ENCODE results near the gene SNX24. TPM values are rescaled to one million over a fixed set of nuclear protein-coding genes. Genes with fewer than 3 reads are reported as not detected.

The SNX24 gene
- polyA plus RNA-seq, 3 donors, result 3.5 to 10.6 (median 8.0) TPM

DNA sequence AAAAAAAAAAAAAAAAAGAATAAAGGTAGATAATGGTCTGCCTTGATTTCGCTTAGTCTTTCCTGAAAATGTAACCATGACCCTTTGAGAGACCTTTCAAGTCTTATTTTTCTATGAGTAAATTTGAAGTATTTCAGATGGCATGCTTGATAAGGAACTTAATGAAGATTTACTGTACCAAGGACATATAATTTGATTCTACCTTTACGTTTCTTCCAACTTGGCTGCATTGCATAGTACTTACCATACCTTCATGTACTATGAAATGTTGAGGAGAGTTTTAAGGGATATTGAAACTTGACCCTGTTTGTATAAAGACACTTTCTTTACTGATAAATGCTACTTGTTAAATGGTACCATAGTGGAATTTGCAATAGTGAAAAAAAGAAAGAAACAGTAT, 35.0 kb upstream of the SNX24 start:
- Mint-ChIP-seq H3K27ac (peak overlapping the region in 1 of 7 donors; percentile 68), H3K4me3 (no peak overlapping the region), H3K36me3 (peaks cover 50 to 66% of the 10 kb centered on the region in 2 donors), H3K27me3 (ENCODE audit: low read depth in 3 of 3) (peaks cover 0 to 1% (median 0%) of the 10 kb centered on the region in 3 donors), H3K9me3 (no peaks in the 10 kb centered on the region), H3K4me1 (no peaks in the 10 kb centered on the region)
- DNase-seq, result no peak
- H3K27ac ChIP-seq (ENCODE audit: low read depth in 1 of 2, low read length in 2 of 2), result no peak overlapping the region
- H2AFZ ChIP-seq (ENCODE audit: insufficient read depth, low read depth, low read length, poor library complexity, severe bottlenecking), result no peak overlapping the region
- no peak overlapping the region for H3K9ac ChIP-seq (ENCODE audit: insufficient read depth, low read length, poor library complexity, severe bottlenecking)
- H4K20me1 ChIP-seq (ENCODE audit: insufficient read depth, low read length), result peaks cover 88% of the 10 kb centered on the region
- no peaks in the 10 kb centered on the region for H3K9me3 ChIP-seq (replicated peaks in 1 of 2; ENCODE audit: control insufficient read depth in 1 of 2, insufficient read depth in 1 of 2, low read length in 2 of 2)
- no peaks in the 10 kb centered on the region for H3K79me2 ChIP-seq (ENCODE audit: insufficient read depth, low read length)
- no peaks in the 10 kb centered on the region for H3K4me1 ChIP-seq (ENCODE audit: control insufficient read depth in 1 of 2, insufficient read depth in 2 of 2, low read length in 2 of 2)
- intact Hi-C loops (cut with micrococcal nuclease), result no loop called here
- TF ChIP-seq, protein P1, sequence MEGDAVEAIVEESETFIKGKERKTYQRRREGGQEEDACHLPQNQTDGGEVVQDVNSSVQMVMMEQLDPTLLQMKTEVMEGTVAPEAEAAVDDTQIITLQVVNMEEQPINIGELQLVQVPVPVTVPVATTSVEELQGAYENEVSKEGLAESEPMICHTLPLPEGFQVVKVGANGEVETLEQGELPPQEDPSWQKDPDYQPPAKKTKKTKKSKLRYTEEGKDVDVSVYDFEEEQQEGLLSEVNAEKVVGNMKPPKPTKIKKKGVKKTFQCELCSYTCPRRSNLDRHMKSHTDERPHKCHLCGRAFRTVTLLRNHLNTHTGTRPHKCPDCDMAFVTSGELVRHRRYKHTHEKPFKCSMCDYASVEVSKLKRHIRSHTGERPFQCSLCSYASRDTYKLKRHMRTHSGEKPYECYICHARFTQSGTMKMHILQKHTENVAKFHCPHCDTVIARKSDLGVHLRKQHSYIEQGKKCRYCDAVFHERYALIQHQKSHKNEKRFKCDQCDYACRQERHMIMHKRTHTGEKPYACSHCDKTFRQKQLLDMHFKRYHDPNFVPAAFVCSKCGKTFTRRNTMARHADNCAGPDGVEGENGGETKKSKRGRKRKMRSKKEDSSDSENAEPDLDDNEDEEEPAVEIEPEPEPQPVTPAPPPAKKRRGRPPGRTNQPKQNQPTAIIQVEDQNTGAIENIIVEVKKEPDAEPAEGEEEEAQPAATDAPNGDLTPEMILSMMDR (IDR thresholded peaks at IDR 0.05), result no peak
- no CpG with 5 or more reads among the region's 2 CpGs for WGBS (ENCODE audit: insufficient coverage)
- H3K4me2 ChIP-seq (replicated peaks; ENCODE audit: extremely low read depth, low read length, poor library complexity, severe bottlenecking), result no peak overlapping the region
- H3K36me3 ChIP-seq (replicated peaks in 1 of 2; ENCODE audit: control insufficient read depth in 1 of 2, insufficient read depth in 2 of 2, low read length in 2 of 2), result peaks cover 53 to 81% of the 10 kb centered on the region in 2 donors
- H3K4me3 ChIP-seq (replicated peaks in 1 of 3; ENCODE audit: low read depth in 2 of 3, low read length in 3 of 3), result no peak overlapping the region
- no peaks in the 10 kb centered on the region for H3K27me3 ChIP-seq (ENCODE audit: control insufficient read depth in 2 of 2, insufficient read depth in 2 of 2, low read length in 2 of 2)

DNA sequence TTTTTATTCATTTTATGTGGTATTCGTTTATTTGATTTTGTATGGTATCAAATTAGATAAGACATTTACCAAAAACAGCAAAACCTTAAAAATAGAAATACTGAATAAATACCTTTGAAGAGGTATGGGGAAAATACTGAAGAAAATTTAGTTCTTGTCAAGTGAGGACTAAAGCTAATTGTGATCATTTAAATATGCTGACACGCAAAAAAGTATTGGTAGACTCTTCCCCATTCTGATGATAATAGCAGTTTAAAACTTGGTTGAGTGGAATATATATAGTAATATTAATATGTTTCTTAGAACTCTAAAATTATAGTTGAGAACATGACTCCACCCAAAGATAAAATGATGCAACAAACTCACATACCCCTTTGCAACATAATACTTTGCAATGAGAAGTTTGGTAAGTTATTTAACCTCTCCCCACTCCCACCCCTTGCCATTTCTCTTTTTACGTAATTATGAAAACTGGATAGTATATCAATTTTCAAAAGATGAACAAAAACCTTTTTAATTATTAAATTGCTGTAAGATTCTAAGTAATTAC, 30.1 kb upstream of the SNX24 start:
- intact Hi-C loops (cut with micrococcal nuclease), result no loop called here
- H3K79me2 ChIP-seq (ENCODE audit: insufficient read depth, low read length), result no peaks in the 10 kb centered on the region
- H3K4me1 ChIP-seq (ENCODE audit: control insufficient read depth in 1 of 2, insufficient read depth in 2 of 2, low read length in 2 of 2), result no peaks in the 10 kb centered on the region
- no peak overlapping the region for H3K4me3 ChIP-seq (replicated peaks in 1 of 3; ENCODE audit: low read depth in 2 of 3, low read length in 3 of 3)
- TF ChIP-seq, protein P1 (IDR thresholded peaks at IDR 0.05), result no peak
- no peak overlapping the region for H3K27ac ChIP-seq (ENCODE audit: low read depth in 1 of 2, low read length in 2 of 2)
- Mint-ChIP-seq H3K4me3 (no peak overlapping the region), H3K27me3 (ENCODE audit: low read depth in 3 of 3) (peaks cover 0 to 1% (median 0%) of the 10 kb centered on the region in 3 donors), H3K4me1 (no peaks in the 10 kb centered on the region), H3K27ac (no peak overlapping the region), H3K9me3 (no peaks in the 10 kb centered on the region), H3K36me3 (peaks cover 37 to 60% of the 10 kb centered on the region in 2 donors)
- H3K4me2 ChIP-seq (replicated peaks; ENCODE audit: extremely low read depth, low read length, poor library complexity, severe bottlenecking), result no peak overlapping the region
- H3K36me3 ChIP-seq (replicated peaks in 1 of 2; ENCODE audit: control insufficient read depth in 1 of 2, insufficient read depth in 2 of 2, low read length in 2 of 2), result peaks cover 55 to 78% of the 10 kb centered on the region in 2 donors
- H3K9me3 ChIP-seq (replicated peaks in 1 of 2; ENCODE audit: control insufficient read depth in 1 of 2, insufficient read depth in 1 of 2, low read length in 2 of 2), result no peaks in the 10 kb centered on the region
- H3K9ac ChIP-seq (ENCODE audit: insufficient read depth, low read length, poor library complexity, severe bottlenecking), result no peak overlapping the region
- WGBS (ENCODE audit: insufficient coverage), result no CpG with 5 or more reads among the region's 3 CpGs
- peaks cover 73% of the 10 kb centered on the region for H4K20me1 ChIP-seq (ENCODE audit: insufficient read depth, low read length)
- no peaks in the 10 kb centered on the region for H3K27me3 ChIP-seq (ENCODE audit: control insufficient read depth in 2 of 2, insufficient read depth in 2 of 2, low read length in 2 of 2)
- H2AFZ ChIP-seq (ENCODE audit: insufficient read depth, low read depth, low read length, poor library complexity, severe bottlenecking), result no peak overlapping the region
- no peak for DNase-seq

Data from CD14-positive monocyte (primary cell).